ENCODE measurements around the gene TRIM72. TPM values are rescaled to one million over a fixed set of nuclear protein-coding genes. Genes with fewer than 3 reads are reported as not detected.

Gene TRIM72
- total RNA-seq, 1 experiment from 2014 or later: not detected

GRCh38 chr16:31258366-31258765 lies 44.4 kb downstream of the TRIM72 start:
- CTCF ChIA-PET: no interaction called here
- H3F3A ChIP-seq (ENCODE audit: low read length, unreplicated experiment): no peaks in the 10 kb centered on the region
- H3K4me3 ChIP-seq (ENCODE audit: low read length): no peak overlapping the region
- H3K9ac ChIP-seq (ENCODE audit: low read length): no peak overlapping the region
- intact Hi-C loops (cut with micrococcal nuclease): no loop called here
- BruUV-seq (replicated peaks): no TSS peak
- no peak for DNase-seq
- no peaks in the 10 kb centered on the region for H3K9me2 ChIP-seq (replicated peaks; ENCODE audit: low read length)
- H3K9me3 ChIP-seq (ENCODE audit: low read length): no peaks in the 10 kb centered on the region
- no peaks in the 10 kb centered on the region for H3K36me3 ChIP-seq (ENCODE audit: low read depth, low read length)
- peaks cover 8% of the 10 kb centered on the region; the same call in 1 of the 2 replicates for H3K27me3 ChIP-seq (ENCODE audit: low read length)
- no peak overlapping the region for H3K4me2 ChIP-seq (ENCODE audit: low read length)
- POLR2A ChIA-PET (ENCODE audit: unreplicated experiment): no interaction called here
- H3K27ac ChIP-seq (ENCODE audit: low read length): no peak overlapping the region
- no peaks in the 10 kb centered on the region for H4K20me1 ChIP-seq (ENCODE audit: low read length)
- no peaks in the 10 kb centered on the region for H3K79me2 ChIP-seq (ENCODE audit: low read length)
- no peaks in the 10 kb centered on the region for H3K4me1 ChIP-seq (ENCODE audit: insufficient read depth, low read length)
- H2AFZ ChIP-seq (ENCODE audit: low read length): no peak overlapping the region
- TF ChIP-seq, protein P1, sequence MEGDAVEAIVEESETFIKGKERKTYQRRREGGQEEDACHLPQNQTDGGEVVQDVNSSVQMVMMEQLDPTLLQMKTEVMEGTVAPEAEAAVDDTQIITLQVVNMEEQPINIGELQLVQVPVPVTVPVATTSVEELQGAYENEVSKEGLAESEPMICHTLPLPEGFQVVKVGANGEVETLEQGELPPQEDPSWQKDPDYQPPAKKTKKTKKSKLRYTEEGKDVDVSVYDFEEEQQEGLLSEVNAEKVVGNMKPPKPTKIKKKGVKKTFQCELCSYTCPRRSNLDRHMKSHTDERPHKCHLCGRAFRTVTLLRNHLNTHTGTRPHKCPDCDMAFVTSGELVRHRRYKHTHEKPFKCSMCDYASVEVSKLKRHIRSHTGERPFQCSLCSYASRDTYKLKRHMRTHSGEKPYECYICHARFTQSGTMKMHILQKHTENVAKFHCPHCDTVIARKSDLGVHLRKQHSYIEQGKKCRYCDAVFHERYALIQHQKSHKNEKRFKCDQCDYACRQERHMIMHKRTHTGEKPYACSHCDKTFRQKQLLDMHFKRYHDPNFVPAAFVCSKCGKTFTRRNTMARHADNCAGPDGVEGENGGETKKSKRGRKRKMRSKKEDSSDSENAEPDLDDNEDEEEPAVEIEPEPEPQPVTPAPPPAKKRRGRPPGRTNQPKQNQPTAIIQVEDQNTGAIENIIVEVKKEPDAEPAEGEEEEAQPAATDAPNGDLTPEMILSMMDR (conservative IDR thresholded peaks at IDR 0.05; ENCODE audit: low read depth, low read length): no peak
- TF ChIP-seq EZH2phosphoT487 (IDR thresholded peaks at IDR 0.05; ENCODE audit: borderline replicate concordance, low read length): no peak
- TF ChIP-seq EZH2 (IDR thresholded peaks at IDR 0.05; ENCODE audit: low read length, unreplicated experiment): no peak
- no peak for ATAC-seq

DNA sequence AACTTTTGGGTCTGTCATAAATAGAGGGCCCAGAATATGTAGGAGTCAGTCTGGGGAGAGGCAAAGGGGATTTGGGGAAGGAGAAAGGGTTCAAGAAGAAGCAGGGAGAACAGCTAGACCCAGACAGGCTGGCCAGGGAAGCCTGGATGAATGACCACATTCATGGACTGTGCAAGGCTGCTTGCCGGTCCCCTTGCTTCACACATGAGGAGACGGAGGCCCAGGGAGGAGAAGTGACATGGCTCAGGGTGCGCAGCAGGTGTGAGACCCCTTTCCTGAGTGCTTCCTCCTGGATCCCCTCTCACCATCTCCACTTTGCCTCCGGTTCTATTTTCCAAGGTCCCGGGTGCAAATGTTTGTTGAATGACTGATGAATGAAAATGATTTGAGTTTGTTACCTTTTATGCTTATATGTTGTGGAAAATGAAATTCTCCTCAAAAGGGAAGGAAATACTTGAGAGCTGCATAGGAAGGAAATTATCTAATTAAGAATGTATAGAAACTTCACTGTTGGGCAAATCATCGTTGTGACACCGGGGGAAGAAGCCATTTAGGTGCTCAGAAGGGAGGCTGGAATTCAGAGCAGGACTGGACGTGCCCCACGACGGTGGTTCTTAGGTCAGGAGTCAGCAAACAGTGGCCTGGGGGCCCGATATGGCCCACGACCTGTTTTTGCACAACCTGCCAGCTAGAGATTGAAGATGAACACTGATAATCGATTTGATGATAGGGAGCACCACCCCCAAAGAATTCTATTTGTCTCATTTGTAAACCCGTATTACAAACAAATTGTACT lies 46.4 kb downstream of the TRIM72 start:
- TF ChIP-seq EZH2 (IDR thresholded peaks at IDR 0.05; ENCODE audit: low read length, unreplicated experiment) (no peak), EZH2phosphoT487 (IDR thresholded peaks at IDR 0.05; ENCODE audit: borderline replicate concordance, low read length) (no peak)
- TF ChIP-seq, protein P1 (conservative IDR thresholded peaks at IDR 0.05; ENCODE audit: low read depth, low read length): no peak
- no peak overlapping the region for H3K4me2 ChIP-seq (ENCODE audit: low read length)
- H3K4me3 ChIP-seq (ENCODE audit: low read length): no peak overlapping the region
- intact Hi-C loops (cut with micrococcal nuclease): no loop called here
- ChIA-PET POLR2A (ENCODE audit: unreplicated experiment) (no interaction called here), CTCF (no interaction called here)
- ATAC-seq (no peak), DNase-seq (no peak)
- 0 out of 2 replicates have a peak, but pooled peaks cover 4% of the 10 kb centered on the region for H3K4me1 ChIP-seq (ENCODE audit: insufficient read depth, low read length)
- no peaks in the 10 kb centered on the region for H3K79me2 ChIP-seq (ENCODE audit: low read length)
- H3K27ac ChIP-seq (ENCODE audit: low read length): no peak overlapping the region
- BruUV-seq (replicated peaks): no TSS peak
- H3K9ac ChIP-seq (ENCODE audit: low read length): no peak overlapping the region
- H3K9me3 ChIP-seq (ENCODE audit: low read length): no peaks in the 10 kb centered on the region
- no peaks in the 10 kb centered on the region for H4K20me1 ChIP-seq (ENCODE audit: low read length)
- H3F3A ChIP-seq (ENCODE audit: low read length, unreplicated experiment): no peaks in the 10 kb centered on the region
- H3K9me2 ChIP-seq (replicated peaks; ENCODE audit: low read length): no peaks in the 10 kb centered on the region
- H3K36me3 ChIP-seq (ENCODE audit: low read depth, low read length): no peaks in the 10 kb centered on the region
- H2AFZ ChIP-seq (ENCODE audit: low read length): no peak overlapping the region
- H3K27me3 ChIP-seq (ENCODE audit: low read length): peaks cover 8% of the 10 kb centered on the region; the same call in 1 of the 2 replicates

- ChIA-PET POLR2A (ENCODE audit: unreplicated experiment) (no interaction called here), CTCF (no interaction called here)
- Histone ChIP-seq H2AFZ (ENCODE audit: low read length) (no peak overlapping the region), H3K9me2 (replicated peaks; ENCODE audit: low read length) (no peaks in the 10 kb centered on the region), H3K9me3 (ENCODE audit: low read length) (no peaks in the 10 kb centered on the region), H3K27ac (ENCODE audit: low read length) (no peak overlapping the region), H3K4me3 (ENCODE audit: low read length) (no peak overlapping the region), H4K20me1 (ENCODE audit: low read length) (no peaks in the 10 kb centered on the region), H3F3A (ENCODE audit: low read length, unreplicated experiment) (no peaks in the 10 kb centered on the region), H3K36me3 (ENCODE audit: low read depth, low read length) (no peaks in the 10 kb centered on the region), H3K27me3 (ENCODE audit: low read length) (peaks cover 8% of the 10 kb centered on the region; the same call in 1 of the 2 replicates), H3K4me1 (ENCODE audit: insufficient read depth, low read length) (peaks cover 4% of the 10 kb centered on the region; the same call in 1 of the 2 replicates), H3K4me2 (ENCODE audit: low read length) (no peak overlapping the region), H3K79me2 (ENCODE audit: low read length) (no peaks in the 10 kb centered on the region), H3K9ac (ENCODE audit: low read length) (no peak overlapping the region)
- DNase-seq (no peak), ATAC-seq (no peak)
- no TSS peak for BruUV-seq (replicated peaks)
- TF ChIP-seq, protein P1 (conservative IDR thresholded peaks at IDR 0.05; ENCODE audit: low read depth, low read length): no peak
- TF ChIP-seq EZH2phosphoT487 (IDR thresholded peaks at IDR 0.05; ENCODE audit: borderline replicate concordance, low read length) (no peak), EZH2 (IDR thresholded peaks at IDR 0.05; ENCODE audit: low read length, unreplicated experiment) (no peak)
- intact Hi-C loops (cut with micrococcal nuclease): no loop called here
These were observed 48.2 kb downstream of the TRIM72 start for GRCh38 chr16:31262084-31262483.

Measured in PC-3 (cell line).